Neutrophil (primary cell): ENCODE measurements around the gene KLF7.

ENCODE experiments used
- H3K27ac ChIP-seq: fragments of 200-600 bp; sonication (generic); 2 replicates; pipeline ENCODE4 v1.5.1; 2016; ENCODE audit warnings: mild to moderate bottlenecking, moderate library complexity
- H3K27me3 ChIP-seq: fragments of 200-600 bp; sonication (generic); 2 replicates; pipeline ENCODE4 v1.6.0; 2016; ENCODE audit warnings: mild to moderate bottlenecking
- H3K36me3 ChIP-seq: fragments of 200-600 bp; sonication (generic); 2 replicates; pipeline ENCODE4 v1.5.1; 2017
- H3K4me1 ChIP-seq, 2 experiments: fragments of 200-600 bp in 1 of 2; sonication (generic) in 1 of 2; 1 replicate in 1 of 2; 2 replicates in 1 of 2; pipeline versions ENCODE4 v1.5.1 to v1.6.1; 2013 to 2016; ENCODE audit warnings: low read depth in 1 of 2, low read length in 1 of 2, mild to moderate bottlenecking in 1 of 2, moderate library complexity in 1 of 2; ENCODE audit not compliant: control insufficient read depth in 1 of 2, insufficient read depth in 1 of 2
- H3K4me3 ChIP-seq, 2 experiments: fragments of 200-600 bp in 1 of 2; sonication (generic) in 1 of 2; 1 replicate in 1 of 2; 2 replicates in 1 of 2; pipeline ENCODE4 v1.5.1; 2013 to 2016; ENCODE audit warnings: low read depth in 1 of 2, low read length in 1 of 2, mild to moderate bottlenecking in 1 of 2, moderate library complexity in 1 of 2
- H3K9me3 ChIP-seq: fragments of 200-600 bp; sonication (generic); 2 replicates; pipeline ENCODE4 v1.5.1; 2016
- CTCF ChIP-seq: fragments of 200-600 bp; sonication (generic); IDR thresholded peaks from 2 replicates; pipeline ENCODE4 v1.5.1; 2016; ENCODE audit warnings: antibody characterized with exemption

Gene KLF7

DNA sequence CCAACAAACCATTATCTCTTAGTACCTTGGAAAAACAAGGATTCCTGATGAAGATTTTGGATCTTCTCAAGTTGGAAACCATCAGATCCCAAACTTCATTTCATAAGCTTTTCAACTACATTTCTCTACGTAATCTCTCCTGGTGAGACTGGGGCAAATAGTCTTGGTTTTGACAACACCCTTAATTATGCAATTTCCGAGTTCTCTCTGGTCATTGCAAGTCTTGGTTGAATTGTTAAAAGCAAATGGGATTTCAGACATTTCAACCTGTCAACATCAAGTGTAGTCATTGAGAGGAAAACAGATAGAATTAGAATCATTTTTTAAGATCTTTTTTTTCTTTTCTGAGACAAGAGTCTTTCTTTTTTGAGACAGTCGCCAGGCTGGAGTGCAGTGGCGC lies 26.2 kb downstream of the KLF7 start:
- Histone ChIP-seq H3K27me3 (no peaks in the 10 kb centered on the region), H3K4me3 (peak overlapping the region; percentile 10 to 16), H3K9me3 (no peaks in the 10 kb centered on the region), H3K4me1 (peaks cover 97 to 100% of the 10 kb centered on the region in 2 experiments), H3K36me3 (no peaks in the 10 kb centered on the region), H3K27ac (peak overlapping the region; percentile 94)
- no peak for TF ChIP-seq CTCF

- Histone ChIP-seq H3K4me1 (peaks cover 97 to 100% of the 10 kb centered on the region in 2 experiments), H3K4me3 (no peak overlapping the region), H3K36me3 (no peaks in the 10 kb centered on the region), H3K27me3 (no peaks in the 10 kb centered on the region), H3K27ac (peak overlapping the region; percentile 94), H3K9me3 (no peaks in the 10 kb centered on the region)
- no peak for TF ChIP-seq CTCF
These were observed 27.0 kb downstream of the KLF7 start for GRCh38 chr2:207138627-207139297.

DNA sequence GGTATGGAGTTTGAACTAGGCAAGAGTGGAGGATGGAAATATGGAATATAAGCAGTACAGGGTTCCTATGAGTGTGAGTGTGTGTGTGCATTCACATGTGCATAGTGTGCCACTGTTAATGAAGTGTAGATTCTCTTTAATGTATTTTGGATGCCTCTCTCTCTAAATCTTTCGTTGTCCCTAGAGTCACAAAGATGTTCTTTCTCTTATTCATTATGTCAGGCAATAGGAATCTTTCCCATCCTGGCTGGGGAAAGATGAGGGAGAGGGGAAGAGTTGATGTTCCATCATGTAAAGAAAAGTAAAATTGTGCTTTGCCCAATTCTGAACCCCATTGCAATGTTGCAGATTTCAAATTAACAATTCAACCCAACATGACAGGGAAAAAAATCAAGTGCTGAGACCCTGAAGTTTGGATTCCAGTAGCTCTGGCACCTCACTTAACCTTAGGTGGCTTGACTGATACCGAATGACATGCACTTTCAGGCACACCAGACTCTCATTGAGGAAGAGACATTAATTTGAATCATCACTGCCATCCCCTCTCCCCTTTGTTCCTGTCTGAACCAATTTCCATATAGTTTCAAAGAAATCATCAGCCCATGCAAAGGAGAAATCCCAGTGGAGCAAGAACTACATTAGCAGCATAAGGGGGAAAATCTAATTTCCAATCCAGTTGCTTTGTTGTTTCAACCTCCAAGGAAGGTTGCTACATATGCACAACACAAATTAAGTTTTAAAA lies 28.0 kb downstream of the KLF7 start:
- Histone ChIP-seq H3K36me3 (no peaks in the 10 kb centered on the region), H3K4me3 (no peak overlapping the region), H3K27me3 (no peaks in the 10 kb centered on the region), H3K27ac (peak overlapping the region; percentile 94), H3K9me3 (no peaks in the 10 kb centered on the region), H3K4me1 (peaks cover 100% of the 10 kb centered on the region in 2 experiments)
- TF ChIP-seq CTCF: no peak

DNA sequence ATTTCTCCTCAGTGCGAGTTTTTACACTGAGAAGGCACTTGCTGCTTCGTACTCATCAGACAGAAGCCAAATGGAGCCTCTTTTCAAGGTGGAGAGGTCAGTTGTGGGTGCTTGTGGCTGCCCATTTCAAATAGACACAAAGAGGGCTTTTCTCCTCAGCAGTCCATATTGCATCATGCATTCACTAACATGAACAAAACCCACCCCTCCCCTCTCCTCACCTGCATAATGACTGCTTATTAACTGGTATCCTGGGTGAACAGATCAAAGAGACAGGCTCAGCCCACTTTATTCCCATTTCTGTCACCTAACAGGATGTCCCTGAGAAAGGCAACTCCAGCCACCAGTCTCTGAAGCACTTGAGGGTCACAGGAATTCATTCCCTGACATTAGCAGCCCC lies 28.9 kb downstream of the KLF7 start:
- peak overlapping the region; percentile 94 for H3K27ac ChIP-seq
- peaks cover 100% of the 10 kb centered on the region in 2 experiments for H3K4me1 ChIP-seq
- no peaks in the 10 kb centered on the region for H3K9me3 ChIP-seq
- H3K27me3 ChIP-seq: no peaks in the 10 kb centered on the region
- no peaks in the 10 kb centered on the region for H3K36me3 ChIP-seq
- H3K4me3 ChIP-seq: no peak overlapping the region
- no peak for TF ChIP-seq CTCF

DNA sequence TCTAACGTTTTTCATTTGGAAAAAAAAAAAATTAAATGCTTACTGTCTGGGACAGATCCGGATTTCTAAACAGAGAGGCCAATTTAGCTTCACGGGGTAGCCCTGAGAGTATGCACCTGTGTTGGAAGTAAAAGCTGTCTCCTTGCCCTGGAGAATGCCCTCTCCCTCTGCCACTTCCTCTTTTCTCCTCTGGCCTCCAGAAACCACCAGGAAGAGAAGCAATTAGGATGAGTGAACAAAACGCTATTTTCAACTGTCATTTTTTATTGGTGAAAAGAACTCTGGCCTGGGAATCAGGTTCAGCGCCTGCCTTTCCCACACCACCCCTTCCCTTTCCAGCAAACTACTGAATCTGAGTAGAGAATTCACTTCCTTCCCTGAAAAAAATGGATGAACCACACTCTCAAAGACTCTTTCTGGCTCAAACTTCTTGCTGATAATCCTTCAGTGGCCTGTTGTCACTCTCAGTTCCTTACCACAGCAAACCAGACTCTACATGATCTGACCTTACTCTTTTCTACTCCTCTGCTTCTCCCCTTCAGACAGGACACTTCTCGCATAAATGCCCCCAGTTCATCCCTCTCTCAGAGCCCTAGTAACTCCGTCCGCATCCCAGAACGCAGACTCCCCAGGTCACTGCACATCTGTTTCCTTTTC lies 29.8 kb downstream of the KLF7 start:
- no peaks in the 10 kb centered on the region for H3K27me3 ChIP-seq
- H3K27ac ChIP-seq: peak overlapping the region; percentile 94
- H3K4me1 ChIP-seq: peaks cover 100% of the 10 kb centered on the region in 2 experiments
- H3K36me3 ChIP-seq: no peaks in the 10 kb centered on the region
- TF ChIP-seq CTCF: no peak
- H3K4me3 ChIP-seq: peak overlapping the region in 1 of 2 experiments; percentile 38
- H3K9me3 ChIP-seq: no peaks in the 10 kb centered on the region
